Measurements from ENCODE around the gene NDUFB11. TPM values are rescaled to one million over a fixed set of nuclear protein-coding genes. Genes with fewer than 3 reads are reported as not detected.
"Not testable (repeated sequence)": the region's sequence is repeated elsewhere in the genome, so short reads cannot be mapped to it uniquely, and the experiment has no call there.

NDUFB11 gene
- total RNA-seq, 1 donor from 2014 or later = 77.4 TPM

GRCh38 chrX:47146936-47147859 is 2.7 kb upstream of the NDUFB11 start:
- DNase-seq (ENCODE audit: low spot score) = no peak

GRCh38 chrX:47146121-47146935 is 1.8 kb upstream of the NDUFB11 start:
- no peak for DNase-seq (ENCODE audit: low spot score)

- no peak for DNase-seq (ENCODE audit: low spot score)
Observed at GRCh38 chrX:47145395-47146120, 1.1 kb upstream of the NDUFB11 start.

GRCh38 chrX:47143894-47144625 is 442 bp downstream of the NDUFB11 start:
- DNase-seq (ENCODE audit: low spot score) = peak; percentile 30

- no peak for DNase-seq (ENCODE audit: low spot score)
Observed at GRCh38 chrX:47138171-47138570, 6.3 kb downstream of the NDUFB11 start.

- peak; percentile 27 for DNase-seq (ENCODE audit: low spot score)
Observed at GRCh38 chrX:47135650-47136049, 8.9 kb downstream of the NDUFB11 start.

GRCh38 chrX:47133493-47133892 is 11.0 kb downstream of the NDUFB11 start:
- no peak for DNase-seq (ENCODE audit: low spot score)

GRCh38 chrX:47129899-47130358 is 14.6 kb downstream of the NDUFB11 start:
- DNase-seq (ENCODE audit: low spot score) = no peak

- DNase-seq (ENCODE audit: low spot score) = peak; percentile 95
Observed at GRCh38 chrX:47129157-47129898, 15.2 kb downstream of the NDUFB11 start.

GRCh38 chrX:47124466-47124865 is 20.0 kb downstream of the NDUFB11 start:
- DNase-seq (ENCODE audit: low spot score) = not testable (repeated sequence)

GRCh38 chrX:47116551-47117110 is 27.9 kb downstream of the NDUFB11 start:
- not testable (repeated sequence) for DNase-seq (ENCODE audit: low spot score)

- DNase-seq (ENCODE audit: low spot score) = no peak
Observed at GRCh38 chrX:47112316-47112954, 32.1 kb downstream of the NDUFB11 start.

GRCh38 chrX:47110936-47111615 is 33.4 kb downstream of the NDUFB11 start:
- not testable (repeated sequence) for DNase-seq (ENCODE audit: low spot score)

- no peak for DNase-seq (ENCODE audit: low spot score)
Observed at GRCh38 chrX:47101206-47101605, 43.3 kb downstream of the NDUFB11 start.

- no peak for DNase-seq (ENCODE audit: low spot score)
Observed at GRCh38 chrX:47098338-47099094, 46.0 kb downstream of the NDUFB11 start.

GRCh38 chrX:47097018-47097417 is 47.5 kb downstream of the NDUFB11 start:
- DNase-seq (ENCODE audit: low spot score) = no peak

- DNase-seq (ENCODE audit: low spot score) = no peak
Observed at GRCh38 chrX:47093860-47094259, 50.6 kb downstream of the NDUFB11 start.

GRCh38 chrX:47093248-47093647 is 51.3 kb downstream of the NDUFB11 start:
- no peak for DNase-seq (ENCODE audit: low spot score)
